Ecto neural progenitor cell (in vitro differentiated cells): ENCODE results near the gene HMGCS1.
"Not testable (repeated sequence)": the region's sequence is repeated elsewhere in the genome, so short reads cannot be mapped to it uniquely, and the experiment has no call there.

Experiments used
- DNase-seq: peaks from one replicate; pipeline ENCODE4 v3.0.0-alpha.2; 2018; ENCODE audit warnings: low spot score

Gene HMGCS1

DNA sequence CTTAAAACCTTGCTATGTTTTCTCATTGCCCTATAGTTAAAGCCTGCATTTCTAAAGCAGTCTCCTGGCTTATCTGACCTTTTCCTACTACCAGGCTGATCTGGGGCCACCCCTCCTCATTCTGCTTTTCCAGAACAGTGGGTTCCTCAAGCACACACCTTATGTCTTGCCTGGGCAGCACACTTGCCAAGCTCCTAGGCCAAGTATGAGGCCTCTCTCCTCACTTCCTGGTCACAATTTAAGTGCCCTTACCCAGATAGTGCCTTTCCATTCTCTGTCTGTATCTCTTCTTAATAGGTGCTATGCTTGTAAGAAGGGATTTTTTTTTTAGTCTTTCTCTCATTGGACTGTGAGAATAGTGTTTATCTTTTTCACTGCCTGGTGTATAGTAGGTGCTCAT lies 39.7 kb downstream of the HMGCS1 start:
- DNase-seq = no peak

DNA sequence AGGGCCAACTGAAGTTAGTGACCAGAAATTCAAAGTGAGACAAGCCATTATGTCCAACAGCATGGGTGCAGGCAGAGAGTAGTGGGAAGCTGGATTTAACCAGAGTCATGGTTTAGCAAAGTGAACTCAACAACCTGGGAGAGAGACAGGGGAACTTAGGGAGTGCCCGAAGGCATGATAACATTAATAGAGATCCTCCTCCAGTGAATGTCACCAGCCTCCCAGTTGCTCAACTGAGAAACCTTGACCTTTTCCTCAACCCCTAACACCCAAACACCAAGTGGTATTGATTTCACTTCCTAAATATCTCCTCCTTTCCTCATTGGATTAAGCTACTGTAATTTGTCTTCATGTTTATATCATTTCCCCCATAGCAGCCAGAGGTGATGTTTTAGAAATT lies 42.6 kb downstream of the HMGCS1 start:
- no peak for DNase-seq

DNA sequence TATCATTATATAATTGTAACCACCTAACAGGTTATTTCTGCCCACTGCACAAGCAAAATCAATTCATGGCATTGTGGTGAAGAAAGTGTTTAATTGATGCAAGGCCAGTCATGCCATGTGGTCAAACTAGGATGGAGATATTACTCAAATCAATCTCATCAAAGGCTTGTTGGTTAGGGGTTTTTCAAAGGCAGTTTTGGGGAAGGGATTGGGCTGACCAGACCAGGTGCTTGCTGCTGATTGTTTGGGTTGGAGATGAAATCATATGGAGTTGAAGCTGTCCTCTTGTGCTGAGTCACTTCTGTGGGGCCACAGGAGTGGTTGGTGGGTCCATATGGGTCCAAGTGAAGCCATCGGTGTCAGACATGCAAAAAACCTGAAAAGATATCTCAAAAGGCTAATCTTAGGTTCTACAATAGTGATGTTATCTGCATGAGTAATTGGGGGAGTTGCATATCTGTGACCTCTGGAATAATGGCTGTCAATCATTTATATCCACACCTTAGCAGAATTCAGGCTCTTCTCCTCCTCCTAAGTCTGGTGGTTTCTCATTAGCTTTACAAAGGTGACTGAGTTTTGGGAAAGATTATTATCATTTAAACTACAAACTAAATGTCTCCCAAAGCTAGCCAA lies 44.9 kb downstream of the HMGCS1 start:
- DNase-seq = no peak

DNA sequence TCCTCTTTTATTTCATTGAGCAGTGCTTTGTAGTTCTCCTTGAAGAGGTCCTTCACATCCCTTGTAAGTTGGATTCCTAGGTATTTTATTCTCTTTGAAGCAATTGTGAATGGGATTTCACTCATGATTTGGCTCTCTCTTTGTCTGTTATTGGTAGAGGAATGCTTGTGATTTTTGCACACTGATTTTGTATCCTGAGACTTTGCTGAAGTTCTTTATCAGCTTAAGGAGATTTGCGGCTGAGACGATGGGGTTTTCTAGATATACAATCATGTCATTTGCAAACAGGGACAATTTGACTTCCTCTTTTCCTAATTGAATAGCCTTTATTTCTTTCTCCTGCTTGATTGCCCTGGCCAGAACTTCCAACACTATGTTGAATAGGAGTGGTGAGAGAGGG lies 50.9 kb downstream of the HMGCS1 start:
- not testable (repeated sequence) for DNase-seq

DNA sequence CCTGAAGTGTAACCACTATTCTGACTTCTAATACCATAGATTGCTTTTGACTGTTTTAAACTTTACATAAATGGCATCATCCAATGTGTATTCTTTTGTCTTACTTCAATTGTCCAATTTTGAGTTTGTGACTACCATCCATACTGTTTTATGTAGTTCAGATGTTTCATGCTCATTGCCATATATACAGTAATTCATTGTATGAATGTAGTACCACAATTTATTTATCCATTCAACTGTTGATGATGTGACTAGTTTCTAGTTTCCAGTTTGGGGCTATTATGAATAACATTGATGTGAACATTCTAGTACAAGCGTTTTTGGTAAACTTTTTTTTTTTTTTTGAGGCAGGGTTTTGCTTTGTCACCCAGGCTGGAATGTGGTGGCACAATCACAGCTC lies 55.1 kb downstream of the HMGCS1 start:
- no peak for DNase-seq

DNA sequence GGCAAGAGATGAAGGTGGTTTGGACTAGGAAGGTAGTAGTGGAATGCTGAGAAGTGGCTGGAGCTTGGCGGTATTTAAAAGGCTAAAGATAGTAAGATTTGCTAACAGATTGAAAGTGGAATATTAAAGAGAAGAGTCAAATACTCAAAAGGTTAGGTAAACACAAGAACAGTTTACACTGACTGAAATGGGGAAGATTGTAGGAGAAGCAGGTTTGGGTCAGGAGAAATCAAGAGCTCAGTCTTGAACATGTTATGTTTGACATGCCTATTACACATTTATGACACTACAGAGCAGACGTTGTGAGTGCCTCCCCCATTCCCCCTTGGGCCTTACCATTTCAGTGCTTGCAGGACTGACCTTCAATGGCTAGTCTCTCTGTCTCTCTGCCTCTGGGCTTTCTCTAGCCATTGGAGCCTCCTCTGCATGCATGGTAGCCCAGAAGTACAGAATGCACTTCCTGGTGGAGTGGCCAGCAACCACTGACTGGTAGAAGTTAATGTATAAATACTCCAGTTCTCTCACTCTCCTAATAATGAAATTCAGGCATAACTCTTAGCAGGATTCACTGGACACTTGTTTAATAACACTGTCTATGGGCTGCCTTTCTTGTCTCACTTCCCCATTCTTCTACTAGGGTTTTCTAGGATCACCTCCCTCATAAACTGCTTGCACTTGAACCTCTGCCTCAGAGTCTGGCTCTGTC lies 56.8 kb downstream of the HMGCS1 start:
- DNase-seq = no peak

DNA sequence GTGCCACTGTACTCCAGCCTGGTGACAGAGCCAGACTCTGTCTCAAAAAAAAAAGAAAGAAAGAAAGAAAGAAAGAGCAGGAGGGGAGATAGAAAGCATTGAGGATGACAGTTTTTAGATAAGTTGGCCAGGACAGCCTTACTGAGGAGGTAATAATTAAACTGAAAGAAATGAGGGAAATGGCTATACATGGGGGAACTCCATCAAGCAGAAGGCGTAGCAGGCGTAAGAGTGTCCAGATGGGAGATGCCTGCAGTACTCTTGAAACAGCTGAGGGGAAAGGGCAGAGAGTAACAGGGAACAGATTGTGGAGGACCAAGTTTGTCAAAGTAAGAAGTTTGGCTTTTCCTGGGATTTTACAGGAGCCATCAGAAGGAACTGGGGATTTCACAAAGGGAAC lies 57.5 kb downstream of the HMGCS1 start:
- no peak for DNase-seq

DNA sequence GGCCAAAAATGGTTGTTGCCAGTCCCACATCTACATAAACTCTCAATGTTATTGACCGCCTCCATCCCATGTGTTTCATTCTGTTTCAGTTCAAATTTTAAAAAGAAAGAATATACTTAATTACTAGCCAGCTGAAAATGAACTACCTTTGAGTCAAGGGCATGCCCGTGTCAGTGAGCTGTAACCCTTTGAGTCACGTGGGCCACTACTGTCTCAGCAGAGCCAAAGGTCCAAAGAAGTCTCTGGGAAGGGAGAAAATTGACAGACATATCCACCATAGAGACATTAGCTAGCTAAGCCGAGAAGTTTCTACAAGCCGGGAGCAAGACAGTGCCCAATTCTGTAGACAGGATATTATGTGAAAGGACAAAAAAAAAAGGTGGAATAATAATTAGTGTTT lies 61.5 kb downstream of the HMGCS1 start:
- no peak for DNase-seq

DNA sequence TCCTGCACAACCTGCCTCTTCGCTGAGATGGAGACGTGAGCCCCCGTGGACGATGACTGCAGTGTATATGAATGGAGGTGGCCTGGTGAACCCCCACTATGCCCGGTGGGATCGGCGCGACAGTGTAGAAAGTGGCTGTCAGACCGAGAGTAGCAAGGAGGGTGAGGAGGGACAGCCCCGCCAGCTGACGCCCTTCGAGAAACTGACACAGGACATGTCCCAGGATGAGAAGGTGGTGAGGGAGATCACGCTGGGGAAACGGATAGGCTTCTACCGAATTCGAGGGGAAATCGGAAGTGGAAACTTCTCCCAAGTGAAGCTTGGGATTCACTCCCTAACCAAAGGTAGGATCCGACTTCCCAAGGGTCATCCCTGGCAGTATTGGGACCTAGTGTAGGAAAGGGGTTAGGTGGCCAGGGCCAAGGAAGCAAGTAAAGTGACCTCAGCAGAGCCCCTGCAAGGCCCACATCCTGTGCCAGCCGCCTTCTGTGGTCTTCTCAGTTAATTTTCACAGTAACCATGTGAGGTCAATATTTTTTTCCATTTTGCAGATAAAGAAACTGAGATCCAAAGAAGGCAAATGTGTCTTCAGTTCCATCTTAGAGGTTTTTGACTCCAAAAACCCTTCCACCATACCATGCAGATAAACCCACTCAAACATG lies 67.4 kb downstream of the HMGCS1 start:
- no peak for DNase-seq

DNA sequence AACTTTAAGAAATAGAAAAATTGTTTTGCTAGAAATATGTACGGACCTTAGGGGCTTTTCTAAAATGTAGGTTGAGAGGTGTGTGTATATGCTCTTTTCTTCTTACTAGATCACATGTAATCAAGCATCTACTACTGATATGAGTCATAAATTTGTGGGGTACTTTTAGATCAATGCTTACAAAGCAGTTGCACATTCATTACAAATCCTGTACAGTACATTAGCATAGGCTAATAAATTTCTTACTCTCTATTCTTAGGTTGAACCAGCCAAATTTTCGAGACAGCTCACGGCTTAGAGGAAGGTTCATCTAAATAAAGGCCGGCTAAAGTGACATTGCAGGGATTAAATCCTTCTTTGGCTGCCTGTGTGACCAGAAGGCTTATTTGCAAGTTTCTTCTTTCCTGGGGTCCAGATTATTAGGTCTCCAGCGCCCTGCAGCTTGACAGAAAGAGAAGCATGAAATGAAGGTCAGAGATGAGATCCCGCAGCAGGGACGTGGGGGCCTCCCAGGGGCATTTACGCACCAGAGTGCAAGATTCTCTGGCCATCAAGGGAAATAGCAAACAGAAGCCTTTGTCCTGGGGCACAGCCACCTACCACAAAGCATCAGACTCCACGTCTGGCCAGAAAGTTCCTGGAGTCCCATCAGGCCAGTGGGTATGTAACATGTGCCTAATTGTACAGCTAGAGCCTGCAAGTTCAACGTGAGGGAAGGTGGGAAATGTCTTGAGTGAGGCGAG lies 68.2 kb downstream of the HMGCS1 start:
- peak; percentile 54 for DNase-seq

DNA sequence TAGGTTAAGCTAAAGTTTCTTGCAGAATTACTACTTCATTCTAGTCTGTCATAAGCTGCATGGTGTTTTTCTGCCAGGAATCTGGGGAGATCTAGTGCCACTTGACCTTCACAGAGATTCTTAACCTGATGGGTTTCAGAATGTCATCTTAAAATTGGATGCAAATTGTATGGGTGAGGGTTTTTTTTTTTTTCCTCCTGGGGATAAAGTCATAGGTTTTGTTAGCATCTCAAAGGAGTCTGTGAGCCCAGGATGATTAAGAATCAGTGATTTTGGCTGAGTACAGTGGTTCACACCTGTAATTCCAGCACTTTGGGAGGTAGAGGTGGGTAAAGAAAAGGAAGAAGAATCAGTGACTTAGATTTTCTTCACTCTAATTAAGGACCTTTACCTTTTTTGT lies 69.9 kb downstream of the HMGCS1 start:
- DNase-seq = no peak

DNA sequence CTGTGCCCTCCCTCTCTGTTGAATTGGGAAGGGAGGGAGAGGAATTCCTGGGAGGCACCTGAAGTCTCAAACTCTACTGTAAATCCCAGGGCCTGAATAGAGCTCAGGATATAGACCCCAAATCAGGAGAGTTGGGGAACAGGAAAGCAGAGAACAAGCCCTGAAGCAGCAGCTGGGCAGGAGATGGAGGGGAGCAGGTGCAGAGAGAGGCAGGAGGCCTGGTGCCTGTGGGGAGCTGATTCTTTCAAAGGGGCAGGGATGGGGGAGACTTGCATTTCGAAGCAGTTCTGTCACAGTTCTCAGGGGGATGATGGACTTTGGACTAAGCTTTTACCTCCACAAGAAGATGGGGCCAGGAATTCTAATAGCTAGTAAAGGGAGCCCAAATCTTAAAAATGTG lies 71.0 kb downstream of the HMGCS1 start:
- no peak for DNase-seq
